Mucosa of gallbladder (tissue), 1 donor: ENCODE results near the gene ZNF784. TPM values are rescaled to one million over a fixed set of nuclear protein-coding genes. Genes with fewer than 3 reads are reported as not detected.

Experiments
- DNase-seq: peaks from one replicate; pipeline ENCODE4 v3.0.0-alpha.2; 2020; ENCODE audit warnings: low spot score
- total RNA-seq: library from RNA; stranded (reverse); gene quantifications from one replicate; pipeline ENCODE4 v1.2.1, GENCODE V29; 2021
- donor health status: DM: no; HTN: no; CAD: no.

ZNF784 gene
- total RNA-seq: 13.0 TPM

DNA sequence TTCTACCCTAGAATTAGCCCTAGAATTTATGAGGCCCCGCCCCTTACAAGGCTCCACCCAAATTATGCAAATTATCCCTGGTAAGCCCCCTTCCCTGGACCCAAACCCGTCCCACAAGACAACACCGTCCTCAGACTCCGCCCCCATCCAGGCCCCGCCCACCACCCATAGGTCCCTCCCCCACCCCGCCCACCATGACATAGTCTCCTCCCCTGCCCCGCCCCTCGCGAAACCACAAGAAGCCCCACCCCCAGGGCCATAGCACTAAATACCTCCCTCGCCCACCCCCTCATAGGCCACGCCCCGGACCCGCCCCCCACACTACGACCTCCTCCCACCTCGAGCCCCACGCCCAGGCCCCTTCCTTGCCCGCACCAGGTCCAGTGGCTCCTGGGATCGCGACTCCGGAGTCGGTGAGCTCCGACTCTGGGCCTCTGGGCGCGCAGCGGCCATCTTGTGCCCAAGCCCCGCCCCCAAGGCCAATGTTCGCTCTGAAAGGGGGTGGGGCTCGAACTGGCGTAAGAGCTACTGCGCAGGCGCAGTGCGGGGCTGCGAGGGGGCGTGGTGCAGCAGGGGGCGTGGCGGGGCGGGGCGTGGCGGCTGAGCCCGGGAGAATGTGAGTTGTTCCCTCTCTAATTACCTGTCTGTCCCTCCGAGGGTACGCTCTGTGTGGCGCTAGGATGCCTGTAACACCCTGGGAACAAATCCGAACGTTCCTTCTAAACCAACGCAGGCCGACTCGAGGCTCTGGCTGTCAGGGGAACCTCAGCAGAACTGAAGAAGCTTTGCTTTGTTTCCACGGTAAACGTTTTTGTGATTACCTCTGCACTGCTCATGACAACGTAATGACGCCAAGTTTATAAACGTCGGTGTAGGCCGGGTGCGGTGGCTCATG lies at the start of gene ZNF784:
TSS of gene ZNF784 (minus strand) at position 458 of the 895 bp plus-strand sequence. CDS start at position 453, 5 bp downstream.
- DNase-seq: peak; percentile 94

DNA sequence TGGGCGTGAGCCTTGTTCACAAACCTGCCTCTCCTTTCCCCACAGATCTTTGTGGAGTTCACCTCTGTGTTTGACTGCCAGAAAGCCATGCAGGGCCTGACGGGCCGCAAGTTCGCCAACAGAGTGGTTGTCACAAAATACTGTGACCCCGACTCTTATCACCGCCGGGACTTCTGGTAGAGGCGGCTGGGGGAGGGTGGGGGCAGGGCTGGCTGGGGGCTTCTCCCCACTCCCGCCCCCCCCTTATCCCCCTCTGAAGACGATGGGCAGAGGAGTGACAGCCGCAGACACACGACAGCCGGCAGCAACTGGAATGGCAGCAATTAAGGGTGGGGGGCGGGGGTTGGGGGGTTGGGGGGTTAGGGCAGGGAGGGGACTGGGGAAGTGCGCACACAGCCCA lies 49.5 kb upstream of the ZNF784 start:
- no peak for DNase-seq

- no peak for DNase-seq
Measured at GRCh38 chr19:55673465-55673864, 49.1 kb upstream of the ZNF784 start.

DNA sequence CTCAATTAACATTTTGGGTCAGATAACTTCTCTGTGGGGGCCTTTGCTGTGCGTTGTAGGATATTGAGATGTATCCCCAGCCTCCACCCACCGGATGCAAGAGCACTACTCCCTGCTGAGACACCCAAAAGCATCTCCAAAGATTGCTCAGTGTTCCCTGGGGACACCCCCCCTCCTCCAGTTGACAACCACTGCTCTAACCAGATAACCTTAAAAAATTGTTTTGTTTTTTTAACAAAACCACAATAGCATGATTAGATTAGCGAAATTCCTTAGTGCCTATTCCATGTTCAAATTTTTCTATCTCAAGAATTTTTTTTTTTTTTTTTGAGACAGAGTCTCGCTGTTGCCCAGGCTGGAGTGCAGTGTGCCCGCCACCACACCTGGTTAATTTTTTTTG lies 48.1 kb upstream of the ZNF784 start:
- no peak for DNase-seq

DNA sequence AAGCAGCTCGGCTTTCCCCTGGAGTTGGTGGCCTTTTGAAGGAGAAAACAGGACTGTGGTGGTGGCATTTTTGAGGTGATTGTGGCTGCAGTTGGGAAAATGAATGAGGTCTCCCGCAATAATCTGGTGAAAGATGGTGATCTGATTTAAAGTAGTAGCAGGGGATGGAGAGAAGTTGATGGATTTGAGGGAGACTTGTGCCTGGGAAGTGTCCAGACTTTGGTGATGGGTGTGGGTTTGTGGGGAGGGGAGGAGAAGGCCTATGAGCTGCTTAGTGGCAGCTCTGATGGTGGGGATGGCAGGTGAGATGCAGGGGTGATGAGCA lies 46.6 kb upstream of the ZNF784 start:
- DNase-seq: no peak

- no peak for DNase-seq
Measured at GRCh38 chr19:55670280-55671053, 46.1 kb upstream of the ZNF784 start.

- no peak for DNase-seq
Measured at GRCh38 chr19:55669418-55670279, 45.3 kb upstream of the ZNF784 start.

DNA sequence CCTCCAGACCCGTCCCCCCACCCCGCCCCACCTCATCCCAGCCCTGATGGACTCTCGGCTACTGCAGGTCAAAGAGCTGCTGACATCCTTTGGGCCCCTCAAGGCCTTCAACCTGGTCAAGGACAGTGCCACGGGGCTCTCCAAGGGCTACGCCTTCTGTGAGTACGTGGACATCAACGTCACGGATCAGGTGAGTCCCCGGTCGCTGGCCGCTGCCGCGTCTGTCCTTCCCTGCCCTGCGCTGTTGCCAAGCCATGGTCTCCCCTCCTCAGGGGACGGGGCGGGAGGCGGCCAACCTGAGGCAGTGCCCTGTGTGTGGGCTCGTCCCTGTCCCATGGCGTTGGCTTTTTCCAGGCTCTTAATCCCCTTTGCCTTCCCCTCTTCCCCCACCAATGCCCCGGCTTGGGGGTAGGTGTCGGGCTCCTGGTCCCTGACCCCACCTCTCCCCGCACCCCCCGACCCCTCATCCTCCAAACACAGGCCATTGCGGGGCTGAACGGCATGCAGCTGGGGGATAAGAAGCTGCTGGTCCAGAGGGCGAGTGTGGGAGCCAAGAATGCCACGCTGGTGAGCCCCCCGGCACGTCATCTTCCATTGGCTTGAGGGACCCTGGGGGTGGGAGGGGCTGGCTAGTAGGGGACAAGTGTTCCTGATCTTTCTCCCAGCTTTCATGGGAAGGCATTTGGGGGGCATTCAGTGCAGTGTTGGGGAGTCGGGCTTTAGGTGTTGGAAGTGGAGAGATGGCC lies 44.4 kb upstream of the ZNF784 start:
- DNase-seq: no peak

- peak; percentile 70 for DNase-seq
Measured at GRCh38 chr19:55667958-55668357, 43.6 kb upstream of the ZNF784 start.

DNA sequence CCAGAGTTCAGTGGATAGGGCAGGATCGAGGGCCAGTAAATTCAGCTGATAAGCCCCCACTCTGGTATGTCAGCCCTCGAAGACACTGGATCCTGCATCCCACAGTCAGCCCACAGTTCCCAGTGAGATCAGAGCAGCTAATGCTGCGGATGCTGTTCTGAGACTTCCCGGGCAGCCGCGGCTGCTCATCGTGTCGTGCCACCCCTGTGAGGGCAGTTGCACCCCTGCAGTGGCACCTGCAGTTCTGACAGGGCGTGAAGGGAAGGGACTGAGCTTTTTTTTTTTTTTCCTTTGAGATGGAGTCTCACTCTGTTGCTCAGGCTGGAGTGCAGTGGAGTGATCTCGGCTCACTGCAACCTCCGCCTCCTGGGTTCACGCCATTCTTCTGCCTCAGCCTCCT lies 43.1 kb upstream of the ZNF784 start:
- no peak for DNase-seq

GRCh38 chr19:55667006-55667381 lies 42.6 kb upstream of the ZNF784 start:
- no peak for DNase-seq

GRCh38 chr19:55666343-55667005 lies 42.1 kb upstream of the ZNF784 start:
- no peak for DNase-seq

DNA sequence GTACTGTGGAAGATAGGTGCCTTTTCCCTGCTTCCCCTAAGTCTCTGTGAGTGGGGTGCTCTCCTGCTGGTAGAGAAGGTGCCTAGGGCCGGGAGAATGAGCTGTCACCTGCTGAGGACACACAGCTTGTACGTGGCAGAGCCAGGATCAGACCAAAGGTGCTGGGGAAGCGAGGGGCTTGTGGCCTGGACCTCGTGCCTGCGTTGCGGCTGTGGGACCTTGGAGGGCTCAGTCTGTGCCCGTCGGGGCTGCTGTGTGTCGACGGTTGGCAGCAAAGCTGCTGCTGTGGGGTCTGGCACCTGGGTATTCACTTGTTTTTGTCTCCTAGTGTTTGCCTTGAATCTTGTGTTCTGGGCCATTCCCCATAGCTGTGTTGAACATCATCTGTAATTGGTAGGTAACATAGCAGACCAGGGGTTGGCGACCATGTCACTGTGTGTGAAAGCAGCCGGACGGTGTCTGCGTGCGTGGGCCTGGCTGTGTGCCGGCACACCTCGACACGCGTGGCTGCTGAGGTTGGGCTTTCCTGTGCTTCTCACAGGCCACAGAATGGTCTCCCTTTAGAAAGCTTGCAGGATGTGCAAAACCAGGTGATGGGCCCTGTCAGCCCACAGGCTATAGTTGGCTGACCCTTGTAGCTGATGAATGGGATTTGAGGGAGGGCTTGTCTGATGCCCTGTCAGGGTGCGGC lies 39.6 kb upstream of the ZNF784 start:
- DNase-seq: no peak

GRCh38 chr19:55661826-55662225 lies 37.5 kb upstream of the ZNF784 start:
- DNase-seq: no peak

- no peak for DNase-seq
Measured at GRCh38 chr19:55660991-55661390, 36.6 kb upstream of the ZNF784 start.

DNA sequence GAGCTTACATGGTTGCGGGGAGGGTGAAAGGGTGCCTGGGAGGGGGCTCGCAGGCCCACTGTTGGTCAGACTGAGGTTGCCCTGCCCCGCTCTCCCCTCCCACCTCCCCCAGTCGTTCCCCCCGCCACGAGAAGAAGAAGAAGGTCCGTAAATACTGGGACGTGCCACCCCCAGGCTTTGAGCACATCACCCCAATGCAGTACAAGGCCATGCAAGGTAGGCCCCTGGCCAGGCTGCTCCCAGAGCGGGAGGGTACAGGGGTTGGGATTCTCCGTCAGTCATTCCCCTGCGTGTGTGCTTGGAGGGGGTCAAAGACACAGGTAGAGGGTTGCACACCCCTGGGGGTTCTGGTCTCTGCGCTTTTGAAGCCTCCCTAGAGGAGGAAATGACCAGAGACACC lies 36.0 kb upstream of the ZNF784 start:
- no peak for DNase-seq

GRCh38 chr19:55659822-55660221 lies 35.5 kb upstream of the ZNF784 start:
- no peak for DNase-seq

- DNase-seq: no peak
Measured at GRCh38 chr19:55658846-55659459, 34.6 kb upstream of the ZNF784 start.

- no peak for DNase-seq
Measured at GRCh38 chr19:55656988-55657747, 32.8 kb upstream of the ZNF784 start.
